Activated T-cell treated with anti-CD3 and anti-CD28 coated beads, Interleukin-2, amount 50 U/mL, for 24 hours (primary cell): ENCODE measurements around the gene ANKS1A.

Experiments
- DNase-seq: peaks from one replicate; pipeline ENCODE4 v3.0.0-alpha.2; 2020
- H3K27ac Mint-ChIP-seq: 2 replicates; pipeline ENCODE4 v1.8.0; 2020; ENCODE audit warnings: mild to moderate bottlenecking, mixed read lengths
- H3K27me3 Mint-ChIP-seq: 2 replicates; pipeline ENCODE4 v1.8.0; 2020; ENCODE audit warnings: mixed read lengths
- H3K36me3 Mint-ChIP-seq: 2 replicates; pipeline ENCODE4 v1.8.0; 2020; ENCODE audit warnings: low read depth, mixed read lengths
- H3K4me1 Mint-ChIP-seq: 2 replicates; pipeline ENCODE4 v1.8.0; 2020; ENCODE audit warnings: low read depth, mixed read lengths
- H3K4me3 Mint-ChIP-seq: 2 replicates; pipeline ENCODE4 v1.8.0; 2020; ENCODE audit warnings: mild to moderate bottlenecking, moderate library complexity, mixed read lengths
- H3K9me3 Mint-ChIP-seq: 2 replicates; pipeline ENCODE4 v1.8.0; 2020; ENCODE audit warnings: mixed read lengths

The ANKS1A gene

DNA sequence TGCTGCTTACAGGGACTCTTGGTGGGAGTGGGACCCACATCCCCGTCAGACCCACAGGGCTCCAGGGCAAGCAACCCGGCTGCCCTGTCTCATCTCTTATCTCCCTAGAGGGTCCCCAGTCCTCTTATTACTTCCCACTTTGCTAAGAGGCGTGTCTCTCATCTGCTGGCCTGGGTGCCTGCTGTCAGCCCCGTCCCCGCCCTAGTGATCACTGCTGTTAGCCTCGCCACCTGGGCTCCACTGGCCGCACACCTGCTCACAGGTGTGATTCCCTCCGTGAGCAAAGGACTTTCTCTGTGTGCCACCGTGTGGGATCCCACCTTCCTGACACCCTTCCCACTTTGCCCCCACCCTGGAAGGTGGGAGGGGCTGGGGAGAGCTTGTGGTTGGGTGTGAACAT lies 194.5 kb downstream of the ANKS1A start:
- no peaks in the 10 kb centered on the region for H3K27me3 Mint-ChIP-seq
- no peaks in the 10 kb centered on the region for H3K4me1 Mint-ChIP-seq
- H3K27ac Mint-ChIP-seq, result no peak overlapping the region
- H3K36me3 Mint-ChIP-seq, result peaks cover 77% of the 10 kb centered on the region
- DNase-seq, result no peak
- H3K9me3 Mint-ChIP-seq, result no peaks in the 10 kb centered on the region
- no peak overlapping the region for H3K4me3 Mint-ChIP-seq

GRCh38 chr6:35084041-35084491 lies 195.0 kb downstream of the ANKS1A start:
- Mint-ChIP-seq H3K36me3 (peaks cover 80% of the 10 kb centered on the region), H3K4me1 (no peaks in the 10 kb centered on the region), H3K27me3 (no peaks in the 10 kb centered on the region), H3K9me3 (no peaks in the 10 kb centered on the region), H3K4me3 (no peak overlapping the region), H3K27ac (no peak overlapping the region)
- DNase-seq, result no peak

DNA sequence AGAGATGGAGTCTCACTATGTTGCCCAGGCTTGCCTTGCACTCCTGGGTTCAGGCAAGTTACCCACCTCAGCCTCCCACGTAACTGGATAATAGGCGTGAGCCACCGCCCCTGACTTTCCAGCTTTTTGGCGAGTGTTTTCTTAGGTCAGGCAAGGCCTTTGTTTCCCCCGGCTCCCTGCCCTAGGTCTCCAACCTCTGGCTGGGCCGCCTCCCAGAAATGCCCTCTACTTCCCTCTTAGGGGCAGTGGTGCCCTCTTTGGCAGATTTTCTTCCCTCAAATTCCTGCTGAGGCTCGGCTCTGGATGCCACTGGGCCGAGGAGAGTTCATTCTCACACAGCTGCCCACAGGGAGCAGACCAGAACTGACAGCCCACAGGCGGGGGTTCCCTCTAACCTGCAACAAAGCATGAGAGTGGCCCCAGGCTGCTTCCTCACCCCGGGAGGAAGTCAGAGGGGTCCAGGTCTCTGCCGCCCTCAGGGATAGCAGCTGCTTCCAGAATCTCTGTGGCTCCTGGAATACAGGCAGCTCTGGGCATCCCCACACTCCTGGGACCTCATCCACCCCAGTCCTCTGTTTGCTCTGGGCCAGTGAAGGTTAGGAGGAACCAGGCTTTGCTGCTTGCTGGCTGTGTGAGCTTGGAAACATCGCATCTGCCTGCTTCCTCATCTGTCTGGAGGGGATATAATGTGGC lies 195.6 kb downstream of the ANKS1A start:
- Mint-ChIP-seq H3K27ac (no peak overlapping the region), H3K4me1 (no peaks in the 10 kb centered on the region), H3K9me3 (no peaks in the 10 kb centered on the region), H3K4me3 (no peak overlapping the region), H3K36me3 (peaks cover 77% of the 10 kb centered on the region), H3K27me3 (no peaks in the 10 kb centered on the region)
- DNase-seq, result no peak

DNA sequence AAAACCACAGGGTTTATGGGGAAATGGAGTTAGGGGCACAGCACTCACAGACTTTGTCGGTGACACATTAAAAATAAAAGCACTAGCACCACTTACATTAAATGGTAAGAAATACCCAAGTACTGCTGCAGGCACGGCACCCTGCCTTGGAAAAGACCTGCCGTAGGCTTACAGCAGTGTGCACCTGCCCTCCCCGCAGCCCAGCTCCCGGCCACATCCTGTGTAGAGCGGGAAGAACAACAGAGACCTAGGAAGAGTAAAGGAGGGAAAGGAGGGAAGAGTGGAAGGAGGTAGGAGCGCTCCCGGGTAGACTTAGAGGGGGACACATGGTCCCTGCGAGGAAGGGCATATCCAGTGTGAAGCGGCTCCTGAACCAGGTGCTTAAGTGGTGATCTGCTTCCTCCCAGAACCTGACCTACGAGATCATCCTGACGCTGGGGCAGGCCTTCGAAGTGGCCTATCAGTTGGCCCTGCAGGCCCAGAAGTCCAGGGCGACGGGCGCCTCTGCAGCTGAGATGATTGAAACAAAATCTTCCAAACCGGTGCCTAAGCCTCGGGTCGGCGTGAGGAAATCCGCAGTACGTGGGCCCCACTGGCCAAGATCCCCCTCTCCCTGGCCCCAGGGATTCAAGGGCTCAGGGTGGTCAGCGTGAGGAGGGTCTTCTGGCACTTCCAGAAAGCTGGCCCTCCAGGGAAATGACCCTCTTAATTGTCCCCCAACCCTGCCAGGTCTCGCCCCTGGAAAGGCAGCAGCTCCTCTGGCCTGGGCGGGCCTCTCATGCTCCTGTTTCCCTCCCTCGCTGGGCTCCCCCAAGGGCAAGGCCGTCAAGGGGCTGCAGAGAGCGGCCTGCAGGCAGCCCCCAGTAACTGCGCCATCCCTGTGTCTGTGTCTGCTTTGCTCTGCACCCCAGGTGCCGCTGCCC lies 196.6 kb downstream of the ANKS1A start:
- no peaks in the 10 kb centered on the region for H3K27me3 Mint-ChIP-seq
- peaks cover 72% of the 10 kb centered on the region for H3K36me3 Mint-ChIP-seq
- no peak for DNase-seq
- no peak overlapping the region for H3K27ac Mint-ChIP-seq
- no peaks in the 10 kb centered on the region for H3K4me1 Mint-ChIP-seq
- H3K9me3 Mint-ChIP-seq, result no peaks in the 10 kb centered on the region
- H3K4me3 Mint-ChIP-seq, result no peak overlapping the region

DNA sequence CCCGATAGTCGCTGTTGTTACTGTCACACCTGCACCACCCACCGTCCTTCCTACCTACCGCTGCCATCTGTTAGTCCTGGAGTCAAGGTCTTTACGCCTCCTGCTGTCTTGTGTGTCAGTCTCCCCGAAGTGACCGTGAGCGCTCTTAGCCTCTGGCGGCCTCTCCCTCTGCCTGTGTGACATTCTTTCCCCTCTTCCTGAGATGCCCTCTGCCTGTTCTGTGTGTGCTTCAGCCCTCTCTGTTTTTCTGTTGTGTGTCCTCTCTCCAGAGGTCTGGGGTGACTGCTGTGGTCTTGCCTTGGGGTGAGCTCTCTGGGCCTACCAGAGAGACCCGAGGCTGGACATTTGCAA lies 197.2 kb downstream of the ANKS1A start:
- H3K27ac Mint-ChIP-seq, result no peak overlapping the region
- peaks cover 66% of the 10 kb centered on the region for H3K36me3 Mint-ChIP-seq
- H3K27me3 Mint-ChIP-seq, result no peaks in the 10 kb centered on the region
- H3K9me3 Mint-ChIP-seq, result no peaks in the 10 kb centered on the region
- H3K4me3 Mint-ChIP-seq, result no peak overlapping the region
- peak; percentile 17 for DNase-seq
- no peaks in the 10 kb centered on the region for H3K4me1 Mint-ChIP-seq

DNA sequence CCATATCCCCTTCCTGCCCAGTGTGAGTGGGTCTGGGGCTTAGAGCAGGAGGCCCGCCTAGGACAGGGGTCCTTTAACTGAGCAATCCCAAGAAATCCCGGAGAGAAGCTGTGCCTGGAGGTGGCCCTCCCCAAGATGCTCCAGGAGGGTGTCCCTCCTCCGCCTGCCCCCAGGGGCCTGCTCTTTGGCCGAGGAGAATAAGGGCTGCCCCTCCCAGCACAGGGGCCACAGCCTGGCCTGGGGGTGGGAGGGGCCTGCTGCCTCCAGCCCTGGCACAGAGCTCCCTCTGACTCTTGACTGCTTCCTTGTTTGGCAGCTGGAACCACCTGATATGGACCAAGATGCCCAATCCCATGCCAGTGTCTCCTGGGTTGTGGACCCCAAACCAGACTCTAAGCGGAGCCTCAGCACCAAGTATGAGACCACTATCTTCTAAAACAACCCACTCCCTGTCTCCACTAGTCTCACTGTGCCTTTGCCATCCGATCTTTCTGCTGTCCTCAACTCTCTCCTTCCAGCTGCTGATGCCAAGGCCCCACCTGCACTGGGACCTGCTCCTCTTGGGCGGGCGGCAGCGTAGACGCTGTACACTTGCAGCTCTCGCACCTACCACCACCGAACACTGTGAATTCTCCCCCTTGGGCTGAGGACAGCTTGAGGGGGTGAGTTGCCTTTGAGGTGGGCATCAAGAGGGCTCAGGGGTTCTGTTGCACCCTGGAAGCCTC lies 197.7 kb downstream of the ANKS1A start:
- Mint-ChIP-seq H3K36me3 (peaks cover 62% of the 10 kb centered on the region), H3K27ac (no peak overlapping the region), H3K4me3 (no peak overlapping the region), H3K27me3 (no peaks in the 10 kb centered on the region), H3K9me3 (no peaks in the 10 kb centered on the region), H3K4me1 (no peaks in the 10 kb centered on the region)
- peak; percentile 13 for DNase-seq

DNA sequence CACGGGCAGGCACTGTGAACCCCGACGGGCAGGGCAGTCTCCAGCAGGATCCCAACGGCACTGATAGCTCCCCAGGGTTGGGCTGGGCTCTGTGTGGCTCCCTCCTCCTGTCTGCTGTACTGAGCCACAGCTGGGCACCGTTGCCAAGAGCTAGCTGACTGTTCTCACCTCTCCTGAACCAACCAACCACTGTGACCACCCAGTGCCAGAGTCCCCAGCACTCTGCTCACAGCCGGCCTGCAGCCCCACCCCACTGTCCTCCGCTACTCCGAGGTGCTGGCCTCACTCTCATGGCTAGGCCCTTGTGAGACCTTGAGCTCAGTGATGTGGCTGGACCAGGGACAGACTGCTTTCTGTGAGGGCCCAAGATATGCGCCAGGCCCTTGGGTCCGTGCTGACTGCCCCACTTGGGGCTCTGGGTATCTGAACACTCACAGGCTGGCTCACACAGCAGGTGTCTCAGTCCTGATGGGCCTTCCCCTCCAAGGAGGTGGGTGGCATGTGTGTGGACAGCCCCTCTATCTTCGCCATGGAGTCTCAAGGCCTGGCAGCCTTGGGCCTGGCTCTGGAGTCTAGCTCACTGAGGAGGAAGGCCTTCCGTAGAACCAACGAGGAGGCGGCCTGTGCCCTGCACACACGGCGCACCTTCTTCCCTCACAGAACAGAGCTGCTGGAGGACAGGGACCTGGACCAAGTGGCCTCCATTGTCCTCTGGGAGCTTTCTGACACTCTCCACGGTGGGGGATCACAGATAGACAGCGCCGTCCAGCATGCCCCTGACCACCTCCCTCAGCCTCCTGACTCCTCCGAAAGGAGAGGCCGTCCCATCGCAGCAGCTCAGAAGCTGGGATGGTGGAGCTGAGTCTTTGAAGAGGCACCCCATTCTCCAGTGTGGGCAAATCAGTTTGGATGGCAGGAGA lies 198.6 kb downstream of the ANKS1A start:
- no peaks in the 10 kb centered on the region for H3K27me3 Mint-ChIP-seq
- H3K27ac Mint-ChIP-seq, result no peak overlapping the region
- no peak overlapping the region for H3K4me3 Mint-ChIP-seq
- H3K4me1 Mint-ChIP-seq, result no peaks in the 10 kb centered on the region
- H3K9me3 Mint-ChIP-seq, result no peaks in the 10 kb centered on the region
- H3K36me3 Mint-ChIP-seq, result peaks cover 53% of the 10 kb centered on the region
- peak; percentile 7 for DNase-seq

GRCh38 chr6:35088281-35089215 lies 199.5 kb downstream of the ANKS1A start:
- DNase-seq, result no peak
- Mint-ChIP-seq H3K27ac (no peak overlapping the region), H3K4me1 (no peaks in the 10 kb centered on the region), H3K36me3 (peaks cover 49% of the 10 kb centered on the region), H3K9me3 (no peaks in the 10 kb centered on the region), H3K27me3 (no peaks in the 10 kb centered on the region), H3K4me3 (no peak overlapping the region)

GRCh38 chr6:35089216-35089934 lies 200.3 kb downstream of the ANKS1A start:
- Mint-ChIP-seq H3K36me3 (peaks cover 43% of the 10 kb centered on the region), H3K27ac (no peak overlapping the region), H3K4me1 (no peaks in the 10 kb centered on the region), H3K4me3 (no peak overlapping the region), H3K9me3 (no peaks in the 10 kb centered on the region), H3K27me3 (no peaks in the 10 kb centered on the region)
- DNase-seq, result peak; percentile 15

- H3K27ac Mint-ChIP-seq, result no peak overlapping the region
Measured at GRCh38 chr6:35089935-35090505, 201.0 kb downstream of the ANKS1A start.

DNA sequence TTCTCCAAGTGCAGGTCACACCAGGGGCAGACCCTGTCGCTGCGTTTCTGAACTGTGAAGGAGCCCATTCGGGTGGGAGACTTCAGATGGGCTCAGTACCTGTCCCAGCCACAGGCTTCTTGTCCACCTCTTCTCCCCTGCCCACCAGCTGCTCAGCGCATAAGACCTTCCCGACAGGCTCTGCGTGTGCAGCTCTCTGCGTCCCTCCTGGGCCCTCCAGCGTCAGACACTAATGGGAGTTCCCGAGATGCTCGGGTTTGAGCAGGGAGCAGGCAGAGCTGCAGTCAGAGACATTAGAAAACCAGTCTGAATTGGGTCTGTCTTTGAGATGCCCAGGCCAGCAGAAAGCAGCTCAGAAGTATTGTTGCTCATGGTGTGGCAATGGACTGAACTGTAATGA lies 201.7 kb downstream of the ANKS1A start:
- Mint-ChIP-seq H3K36me3 (peaks cover 32% of the 10 kb centered on the region), H3K4me3 (no peak overlapping the region), H3K27ac (no peak overlapping the region), H3K27me3 (no peaks in the 10 kb centered on the region), H3K9me3 (no peaks in the 10 kb centered on the region), H3K4me1 (no peaks in the 10 kb centered on the region)
- DNase-seq, result no peak

More at GRCh38 chr6:35089935-35090505, 201.0 kb downstream of the ANKS1A start:
- Mint-ChIP-seq H3K4me3 (no peak overlapping the region), H3K4me1 (no peaks in the 10 kb centered on the region), H3K27me3 (no peaks in the 10 kb centered on the region), H3K36me3 (peaks cover 39% of the 10 kb centered on the region), H3K9me3 (no peaks in the 10 kb centered on the region)
- DNase-seq, result peak; percentile 15

DNA sequence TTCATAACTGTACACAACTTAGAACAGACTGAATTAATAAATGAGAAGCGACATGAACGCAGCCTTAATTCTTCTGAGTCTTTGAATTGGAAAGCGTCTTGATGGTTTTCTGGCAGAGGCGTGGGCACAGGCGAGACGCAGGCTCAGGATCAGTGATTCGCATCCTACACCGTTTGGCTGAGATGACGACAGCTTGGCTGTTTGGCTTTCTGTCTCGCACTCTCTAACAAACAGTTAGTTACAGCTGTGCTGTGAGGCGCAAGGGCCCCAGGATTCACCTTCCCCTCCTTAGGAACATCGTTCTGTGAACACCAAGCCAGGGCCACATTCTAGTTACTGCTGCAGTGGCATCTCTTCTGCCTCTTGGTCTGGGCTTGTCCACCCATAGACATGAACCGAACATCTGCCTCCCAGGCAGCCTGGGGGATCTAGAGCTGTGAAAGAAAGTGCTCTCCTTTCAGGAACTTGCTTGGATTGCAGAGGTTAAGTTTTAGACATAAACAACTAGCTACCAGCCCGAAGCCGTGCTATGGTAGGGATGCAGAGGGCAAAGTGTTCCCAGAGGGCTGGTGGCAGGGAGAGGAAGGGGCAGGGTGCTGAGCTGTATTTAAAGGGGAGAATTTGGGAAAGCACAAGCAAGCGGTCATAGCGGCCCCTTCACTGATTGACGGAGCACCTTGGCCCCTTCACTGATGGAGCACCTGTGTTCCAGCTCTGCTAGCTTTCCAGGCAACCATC lies 202.5 kb downstream of the ANKS1A start:
- no peaks in the 10 kb centered on the region for H3K4me1 Mint-ChIP-seq
- DNase-seq, result no peak
- no peak overlapping the region for H3K4me3 Mint-ChIP-seq
- H3K27ac Mint-ChIP-seq, result no peak overlapping the region
- H3K36me3 Mint-ChIP-seq, result peaks cover 26% of the 10 kb centered on the region
- H3K9me3 Mint-ChIP-seq, result no peaks in the 10 kb centered on the region
- H3K27me3 Mint-ChIP-seq, result no peaks in the 10 kb centered on the region
